ENCODE data around the gene NCBP3.
"Not testable (repeated sequence)": the region's sequence is repeated elsewhere in the genome, so short reads cannot be mapped to it uniquely, and the experiment has no call there.

GRCh38 chr17:3793258-3793657 lies 52.8 kb downstream of the NCBP3 start:
- TF ChIP-seq CTCF (IDR thresholded peaks at IDR 0.05); POLR2AphosphoS5 (IDR thresholded peaks at IDR 0.05; ENCODE audit: low read depth, low read length): not testable (repeated sequence)

Measured in Panc1 (cell line).